H1 (cell line): ENCODE results near the gene NPFFR1. TPM values are rescaled to one million over a fixed set of nuclear protein-coding genes. Genes with fewer than 3 reads are reported as not detected.
A peak's percentile ranks its signal among the peaks of the same experiment; 100 is the strongest.

Source experiments
- ASH2L ChIP-seq: fragments of 200-600, 300-600 bp; sonication (generic); IDR thresholded peaks from one replicate; pipeline ENCODE4 v1.7.1; 2017; ENCODE audit warnings: low read length
- CBX5 ChIP-seq: fragments of 300-800, 300-1000 bp; sonication (generic); IDR thresholded peaks from 2 replicates; pipeline ENCODE4 v1.7.1; 2016; ENCODE audit warnings: antibody characterized with exemption, low read length, low read depth
- CHD2 ChIP-seq: IDR thresholded peaks from 2 replicates; pipeline ENCODE4 v1.6.1; 2012; ENCODE audit warnings: low read length, improper control_type of control experiment
- CTBP2 ChIP-seq: IDR thresholded peaks from 2 replicates; pipeline ENCODE4 v1.7.0; 2011; ENCODE audit warnings: borderline replicate concordance, mild to moderate bottlenecking, moderate library complexity, mixed read lengths, low read length; ENCODE audit not compliant: insufficient read depth, insufficient read length
- EZH2 ChIP-seq: fragments of 200-600 bp; sonication (generic); IDR thresholded peaks from 2 replicates; pipeline ENCODE4 v1.7.1; 2012; ENCODE audit warnings: low read depth, mild to moderate bottlenecking, moderate library complexity, low read length, inconsistent platforms; ENCODE audit not compliant: severe bottlenecking
- GABPA ChIP-seq: IDR thresholded peaks from 2 replicates; pipeline ENCODE4 v1.6.1; 2011; ENCODE audit warnings: mild to moderate bottlenecking, low read length, moderate library complexity, borderline replicate concordance; ENCODE audit not compliant: insufficient read depth
- GTF2F1 ChIP-seq: IDR thresholded peaks from 2 replicates; pipeline ENCODE4 v1.6.1; 2012; ENCODE audit warnings: low read depth, low read length, improper control_type of control experiment, borderline replicate concordance
- HDAC6 ChIP-seq: IDR thresholded peaks from one replicate; pipeline ENCODE4 v1.7.1; 2012; ENCODE audit warnings: low read depth, mild to moderate bottlenecking, inconsistent platforms, low read length, moderate library complexity
- JUN ChIP-seq: IDR thresholded peaks from 2 replicates; pipeline ENCODE4 v1.6.1; 2011; ENCODE audit warnings: low read depth, mild to moderate bottlenecking, improper control_type of control experiment, low read length
- KDM4A ChIP-seq: IDR thresholded peaks from one replicate; pipeline ENCODE4 v1.7.1; 2012; ENCODE audit warnings: low read depth, mild to moderate bottlenecking, moderate library complexity, low read length, inconsistent platforms; ENCODE audit not compliant: severe bottlenecking
- KDM5A ChIP-seq: fragments of 200-600 bp; IDR thresholded peaks from 2 replicates; pipeline ENCODE4 v1.7.1; 2012; ENCODE audit warnings: mild to moderate bottlenecking, low read length, inconsistent platforms, mixed read lengths
- MAFK ChIP-seq: IDR thresholded peaks from 2 replicates; pipeline ENCODE4 v1.6.1; 2012; ENCODE audit warnings: low read depth, mild to moderate bottlenecking, improper control_type of control experiment, low read length
- RAD21 ChIP-seq, 2 experiments: IDR thresholded peaks in 1 of 2; conservative IDR thresholded peaks in 1 of 2; 2 replicates each; pipeline ENCODE4 v1.6.1; 2011; ENCODE audit warnings: low read depth in 2 of 2, low read length in 2 of 2, improper control_type of control experiment in 1 of 2, inconsistent platforms in 1 of 2, mild to moderate bottlenecking in 1 of 2, moderate library complexity in 1 of 2
- RBBP5 ChIP-seq: IDR thresholded peaks from 2 replicates; pipeline ENCODE4 v1.7.1; 2012; ENCODE audit warnings: low read depth, mild to moderate bottlenecking, inconsistent platforms, low read length, moderate library complexity, borderline replicate concordance
- RFX5 ChIP-seq: IDR thresholded peaks from 2 replicates; pipeline ENCODE4 v1.6.1; 2011; ENCODE audit warnings: low read depth, low read length, improper control_type of control experiment, borderline replicate concordance
- RNF2 ChIP-seq: fragments of 200-900, 300-1000 bp; sonication (generic); IDR thresholded peaks from 2 replicates; pipeline ENCODE4 v1.7.1; 2016; ENCODE audit warnings: borderline replicate concordance, low read depth, mild to moderate bottlenecking, antibody characterized with exemption, low read length; ENCODE audit not compliant: poor library complexity, severe bottlenecking; ENCODE audit errors: missing control alignments
- SAP30 ChIP-seq: fragments of 300-600 bp; sonication (generic); IDR thresholded peaks from 2 replicates; pipeline ENCODE4 v1.7.1; 2012; ENCODE audit warnings: low read length, moderate library complexity, mild to moderate bottlenecking, inconsistent platforms; ENCODE audit not compliant: insufficient read depth, insufficient replicate concordance
- SIN3A ChIP-seq, 2 experiments: IDR thresholded peaks in 1 of 2; conservative IDR thresholded peaks in 1 of 2; 2 replicates each; pipeline ENCODE4 v1.6.1; 2011 to 2012; ENCODE audit warnings: low read length in 2 of 2, improper control_type of control experiment in 1 of 2, low read depth in 1 of 2, mild to moderate bottlenecking in 1 of 2
- SIRT6 ChIP-seq: IDR thresholded peaks from one replicate; pipeline ENCODE4 v1.7.1; 2012; ENCODE audit warnings: low read length, inconsistent platforms
- TEAD4 ChIP-seq: IDR thresholded peaks from 2 replicates; pipeline ENCODE4 v1.6.1; 2012; ENCODE audit warnings: low read depth, low read length, inconsistent platforms, mixed read lengths
- ZNF274 ChIP-seq: IDR thresholded peaks from 2 replicates; pipeline ENCODE4 v1.7.0; 2012; ENCODE audit warnings: low read length, borderline replicate concordance; ENCODE audit errors: extremely low read depth
- polyA plus RNA-seq, 7 experiments: library from polyadenylated mRNA; depleted of rRNA in 3 of 7; stranded (reverse) in 5 of 7; unstranded in 2 of 7; fragments of >200 nt in 5 of 7; fragments of 200-250 nt in 2 of 7; gene quantifications; 1 replicate in 5 of 7; 2 replicates in 1 of 7; 4 replicates in 1 of 7; pipeline versions ENCODE4 v1.2.1 to v1.2.3, GENCODE V29; 2011 to 2013; ENCODE audit warnings: missing spikeins in 2 of 7, mixed read lengths in 2 of 7
- total RNA-seq: library from RNA; stranded (reverse); fragmentation: NEBNext Ultra II Directional; extraction: Animal tissue kit (Norgen Biotek cat#: 25700); gene quantifications from 2 replicates; pipeline ENCODE4 v1.2.1, GENCODE V29; 2021

NPFFR1 gene
- total and polyA plus RNA-seq, 2 of the 8 experiments (the other 6 are each of a cell fraction or from before 2014, with no cell fraction given): 0.02 to 0.06 TPM

DNA sequence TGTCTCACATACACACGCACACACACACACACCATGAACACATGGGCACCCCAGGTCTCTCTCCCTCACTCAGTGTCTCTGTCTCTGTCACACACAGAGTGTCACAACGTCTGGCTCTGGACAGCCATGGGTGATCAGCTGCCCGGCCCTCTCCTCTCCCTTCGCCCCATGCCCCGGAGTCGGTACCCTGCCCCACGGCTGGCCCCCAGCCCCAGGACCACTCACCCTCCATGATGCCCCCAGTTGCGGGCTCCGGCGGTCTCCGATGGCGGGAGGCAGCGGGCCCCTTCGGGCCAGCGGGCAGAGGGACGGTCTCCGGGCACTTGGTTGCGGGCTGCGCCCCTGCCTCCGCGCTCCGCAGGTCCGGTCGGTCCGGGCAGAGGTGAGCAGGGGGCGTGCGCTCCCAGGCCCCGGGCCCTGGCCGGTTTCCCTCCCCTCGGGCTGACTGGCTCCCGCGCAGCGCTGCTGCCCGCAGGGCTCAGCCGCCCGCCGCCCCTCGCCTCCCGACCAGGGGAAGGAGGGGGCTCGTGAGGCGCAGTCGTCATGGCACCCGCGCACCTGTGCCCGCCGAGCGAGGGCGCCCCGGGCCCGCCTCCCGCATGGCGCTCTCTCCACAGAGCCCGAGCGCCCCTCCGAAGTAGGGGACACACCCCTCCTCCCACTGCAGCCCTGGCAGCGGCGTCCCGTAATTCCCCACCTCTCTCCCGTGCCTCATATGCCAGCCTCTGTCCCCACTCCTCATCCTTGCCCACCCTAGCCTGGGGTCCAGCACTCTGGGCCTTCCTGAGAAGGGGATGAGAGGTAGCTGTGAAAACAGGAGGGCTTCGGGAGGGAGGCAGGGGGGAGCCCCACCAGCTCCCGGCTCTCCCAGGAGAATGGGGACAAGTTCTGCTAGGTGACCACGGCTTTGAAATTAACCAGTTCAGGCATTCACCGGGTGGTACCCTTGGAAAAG lies at the start of gene NPFFR1 (continued):
- TF ChIP-seq CTBP2 (no peak), TEAD4 (no peak), MAFK (no peak), RNF2 (no peak), ASH2L (no peak), RBBP5 (no peak), SIN3A (conservative IDR thresholded peaks at IDR 0.05 in 1 of 2, IDR thresholded peaks at IDR 0.05 in 1 of 2; ENCODE audit: low read depth in 1 of 2, low read length in 2 of 2) (no peak), JUN (no peak), CBX5 (no peak), CHD2 (no peak), KDM4A (peak; percentile 73), SAP30 (no peak), EZH2 (peak; percentile 66), RAD21 (IDR thresholded peaks at IDR 0.05 in 1 of 2, conservative IDR thresholded peaks at IDR 0.05 in 1 of 2; ENCODE audit: low read depth in 2 of 2, low read length in 2 of 2) (peak; percentile 12 to 21; a peak in 2 of 4 replicates), GABPA (peak; percentile 58; the same call in 1 of the 2 replicates), GTF2F1 (no peak), KDM5A (no peak), HDAC6 (no peak), SIRT6 (no peak), ZNF274 (no peak), RFX5 (no peak)
